Lower lobe of right lung (tissue), 2 donors: ENCODE measurements around the gene AGO1. TPM values are rescaled to one million over a fixed set of nuclear protein-coding genes. Genes with fewer than 3 reads are reported as not detected.
"Not testable (repeated sequence)": the region's sequence is repeated elsewhere in the genome, so short reads cannot be mapped to it uniquely, and the experiment has no call there.

ENCODE experiments used
- ATAC-seq, 2 donors: fragments of 200-7000 bp; cut with Tn5 transposase; one replicate each; pipeline ENCODE4 v1.9.1; 2020 to 2022; ENCODE audit warnings: mild to moderate bottlenecking in 2 of 2, moderate library complexity in 2 of 2
- DNase-seq: peaks from one replicate; pipeline ENCODE4 v3.0.0-alpha.2; 2020
- H3K27ac ChIP-seq: fragments of 200-600 bp; one replicate; pipeline ENCODE4 v1.8.0; 2022
- H3K27me3 ChIP-seq: fragments of 200-600 bp; one replicate; pipeline ENCODE4 v1.8.0; 2022; ENCODE audit warnings: low read depth
- H3K36me3 ChIP-seq: fragments of 200-600 bp; one replicate; pipeline ENCODE4 v1.8.0; 2022; ENCODE audit warnings: mild to moderate bottlenecking
- H3K4me1 ChIP-seq: fragments of 200-600 bp; one replicate; pipeline ENCODE4 v1.8.0; 2022
- H3K4me3 ChIP-seq: fragments of 200-600 bp; one replicate; pipeline ENCODE4 v1.8.0; 2022; ENCODE audit warnings: mild to moderate bottlenecking
- H3K9me3 ChIP-seq: fragments of 200-600 bp; one replicate; pipeline ENCODE4 v1.8.0; 2022
- intact Hi-C: fragments of 100-400 bp; cut with DNase I; formaldehyde crosslinking; loops from one replicate; pipeline ENCODE4 v1.11.0; 2022
- total RNA-seq: library from RNA; stranded (reverse); fragmentation: NEBNext Ultra II Directional; extraction: Animal tissue kit (Norgen Biotek cat#: 25700); gene quantifications from one replicate; pipeline ENCODE4 v1.2.1, GENCODE V29; 2021
- TF ChIP-seq, protein P1 (sequence below): fragments of 200-600 bp; IDR thresholded peaks from one replicate; pipeline ENCODE4 v1.8.0; 2022; ENCODE audit warnings: antibody characterized with exemption, mild to moderate bottlenecking
- donor health status: DM: no; HTN: yes; CAD: no; lungs with severe emphysema.

AGO1 gene
- total RNA-seq, 1 donor from 2014 or later, result 26.9 TPM

DNA sequence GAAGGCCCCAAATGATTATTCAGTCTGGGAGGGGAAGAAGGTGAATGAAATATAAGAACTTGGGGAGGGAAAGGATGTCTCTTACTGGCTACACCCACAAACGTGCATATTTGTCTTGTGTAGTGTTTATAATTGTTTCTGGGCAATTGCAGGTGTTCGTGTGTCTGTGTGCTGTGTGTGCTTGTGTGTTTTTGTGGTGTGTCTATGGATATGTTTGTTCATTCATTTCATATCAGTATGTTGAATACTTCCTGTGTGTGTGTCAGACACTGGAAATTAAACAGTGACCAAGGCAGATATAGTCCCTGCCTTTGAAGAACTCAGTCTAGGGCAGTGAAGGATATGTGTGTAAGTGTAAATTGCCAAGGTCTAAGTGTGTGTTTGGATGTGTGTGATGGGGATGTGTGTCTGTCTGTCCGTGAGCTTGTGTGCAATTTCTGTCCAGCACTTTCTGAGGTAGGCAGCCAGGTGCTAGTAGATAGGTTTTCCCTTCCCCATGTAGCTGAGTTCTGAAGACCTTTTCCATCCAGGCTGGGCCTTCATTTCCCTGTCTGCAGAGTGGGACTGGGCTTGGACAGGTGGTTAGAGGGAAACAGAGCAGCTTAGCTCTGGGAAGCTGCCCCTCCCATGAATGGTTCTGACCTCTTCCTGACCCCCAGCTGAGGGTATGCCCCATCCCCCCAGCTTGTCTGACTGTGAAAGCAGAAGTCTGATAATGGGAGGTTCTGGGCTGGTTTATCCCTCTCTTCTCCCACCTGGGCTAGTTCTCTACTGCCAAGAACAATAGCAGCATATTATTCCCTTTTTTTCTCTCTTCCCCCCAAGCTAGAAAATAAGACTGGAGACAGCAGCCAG, 3.8 kb downstream of the AGO1 start:
- DNase-seq (no peak), ATAC-seq (no peak)
- TF ChIP-seq, protein P1, sequence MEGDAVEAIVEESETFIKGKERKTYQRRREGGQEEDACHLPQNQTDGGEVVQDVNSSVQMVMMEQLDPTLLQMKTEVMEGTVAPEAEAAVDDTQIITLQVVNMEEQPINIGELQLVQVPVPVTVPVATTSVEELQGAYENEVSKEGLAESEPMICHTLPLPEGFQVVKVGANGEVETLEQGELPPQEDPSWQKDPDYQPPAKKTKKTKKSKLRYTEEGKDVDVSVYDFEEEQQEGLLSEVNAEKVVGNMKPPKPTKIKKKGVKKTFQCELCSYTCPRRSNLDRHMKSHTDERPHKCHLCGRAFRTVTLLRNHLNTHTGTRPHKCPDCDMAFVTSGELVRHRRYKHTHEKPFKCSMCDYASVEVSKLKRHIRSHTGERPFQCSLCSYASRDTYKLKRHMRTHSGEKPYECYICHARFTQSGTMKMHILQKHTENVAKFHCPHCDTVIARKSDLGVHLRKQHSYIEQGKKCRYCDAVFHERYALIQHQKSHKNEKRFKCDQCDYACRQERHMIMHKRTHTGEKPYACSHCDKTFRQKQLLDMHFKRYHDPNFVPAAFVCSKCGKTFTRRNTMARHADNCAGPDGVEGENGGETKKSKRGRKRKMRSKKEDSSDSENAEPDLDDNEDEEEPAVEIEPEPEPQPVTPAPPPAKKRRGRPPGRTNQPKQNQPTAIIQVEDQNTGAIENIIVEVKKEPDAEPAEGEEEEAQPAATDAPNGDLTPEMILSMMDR, result no peak
- intact Hi-C loops, result no loop called here
- peaks cover 44% of the 10 kb centered on the region for H3K4me1 ChIP-seq
- H3K9me3 ChIP-seq, result no peaks in the 10 kb centered on the region
- H3K4me3 ChIP-seq, result no peak overlapping the region
- H3K27me3 ChIP-seq, result no peaks in the 10 kb centered on the region
- H3K36me3 ChIP-seq, result peaks cover 35% of the 10 kb centered on the region
- no peak overlapping the region for H3K27ac ChIP-seq

DNA sequence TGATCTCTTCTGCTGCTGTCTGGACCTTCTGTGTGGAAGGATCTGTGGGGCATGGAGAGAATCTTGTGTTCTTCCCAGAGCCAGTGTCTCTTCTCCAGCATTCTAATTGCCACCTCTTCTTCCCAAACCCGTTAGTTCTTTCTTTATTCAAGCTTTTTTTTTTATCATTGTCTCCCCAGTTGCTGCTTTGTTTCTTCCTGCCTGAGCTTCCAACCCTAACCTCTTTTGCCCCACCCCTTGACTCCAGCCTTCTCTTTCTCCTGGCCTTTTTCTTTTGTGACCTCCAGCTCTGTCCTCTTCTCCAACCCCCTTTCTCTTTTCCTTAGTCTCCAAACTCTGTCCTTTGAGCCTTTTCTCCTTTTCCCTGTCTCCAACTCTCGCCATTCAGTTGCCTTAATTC, 4.5 kb downstream of the AGO1 start:
- no peak for ATAC-seq
- Histone ChIP-seq H3K4me1 (peaks cover 42% of the 10 kb centered on the region), H3K4me3 (no peak overlapping the region), H3K27ac (no peak overlapping the region), H3K27me3 (no peaks in the 10 kb centered on the region), H3K36me3 (peaks cover 42% of the 10 kb centered on the region), H3K9me3 (no peaks in the 10 kb centered on the region)
- intact Hi-C loops, result no loop called here
- DNase-seq, result no peak
- TF ChIP-seq, protein P1, result no peak

DNA sequence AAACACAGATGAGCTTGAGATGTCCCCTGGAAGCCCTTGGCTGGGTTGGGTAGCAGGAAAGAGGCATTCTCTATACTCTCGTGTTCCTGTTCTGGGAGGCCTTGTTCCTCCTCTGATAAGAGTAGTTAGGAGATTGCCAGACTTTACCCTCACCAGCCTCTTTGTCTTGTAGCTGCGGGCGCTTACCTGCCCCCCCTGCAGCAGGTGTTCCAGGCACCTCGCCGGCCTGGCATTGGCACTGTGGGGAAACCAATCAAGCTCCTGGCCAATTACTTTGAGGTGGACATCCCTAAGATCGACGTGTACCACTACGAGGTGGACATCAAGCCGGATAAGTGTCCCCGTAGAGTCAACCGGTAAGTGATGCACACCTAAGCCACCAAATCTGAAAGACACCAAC, 5.2 kb downstream of the AGO1 start:
- Histone ChIP-seq H3K27ac (no peak overlapping the region), H3K27me3 (no peaks in the 10 kb centered on the region), H3K36me3 (peaks cover 49% of the 10 kb centered on the region), H3K4me3 (no peak overlapping the region), H3K4me1 (peaks cover 38% of the 10 kb centered on the region), H3K9me3 (no peaks in the 10 kb centered on the region)
- TF ChIP-seq, protein P1, result no peak
- intact Hi-C loops, result no loop called here
- DNase-seq, result no peak
- ATAC-seq, result no peak

DNA sequence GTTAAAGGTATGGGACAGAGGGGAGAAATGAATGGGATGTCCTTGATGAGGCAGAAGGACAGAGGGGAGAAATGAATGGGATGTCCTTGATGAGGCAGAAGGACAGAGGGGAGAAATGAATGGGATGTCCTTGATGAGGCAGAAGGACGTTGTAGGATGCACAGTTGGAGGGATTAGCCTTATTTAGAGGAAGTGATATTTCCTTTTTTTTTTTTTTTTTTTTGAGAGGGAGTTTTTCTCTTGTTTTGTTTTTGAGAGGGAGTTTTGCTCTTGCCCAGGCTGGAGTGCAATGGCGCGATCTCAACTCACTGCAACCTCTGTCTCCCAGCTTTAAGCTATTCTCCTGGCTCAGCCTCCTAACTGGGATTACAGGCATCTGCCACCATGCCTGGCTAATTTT, 6.0 kb downstream of the AGO1 start:
- ATAC-seq, H3K27ac ChIP-seq, H3K4me3 ChIP-seq, H3K27me3 ChIP-seq, intact Hi-C loops, H3K9me3 ChIP-seq, DNase-seq: not testable (repeated sequence)
- Histone ChIP-seq H3K36me3 (peaks cover 57% of the 10 kb centered on the region), H3K4me1 (peaks cover 36% of the 10 kb centered on the region)

DNA sequence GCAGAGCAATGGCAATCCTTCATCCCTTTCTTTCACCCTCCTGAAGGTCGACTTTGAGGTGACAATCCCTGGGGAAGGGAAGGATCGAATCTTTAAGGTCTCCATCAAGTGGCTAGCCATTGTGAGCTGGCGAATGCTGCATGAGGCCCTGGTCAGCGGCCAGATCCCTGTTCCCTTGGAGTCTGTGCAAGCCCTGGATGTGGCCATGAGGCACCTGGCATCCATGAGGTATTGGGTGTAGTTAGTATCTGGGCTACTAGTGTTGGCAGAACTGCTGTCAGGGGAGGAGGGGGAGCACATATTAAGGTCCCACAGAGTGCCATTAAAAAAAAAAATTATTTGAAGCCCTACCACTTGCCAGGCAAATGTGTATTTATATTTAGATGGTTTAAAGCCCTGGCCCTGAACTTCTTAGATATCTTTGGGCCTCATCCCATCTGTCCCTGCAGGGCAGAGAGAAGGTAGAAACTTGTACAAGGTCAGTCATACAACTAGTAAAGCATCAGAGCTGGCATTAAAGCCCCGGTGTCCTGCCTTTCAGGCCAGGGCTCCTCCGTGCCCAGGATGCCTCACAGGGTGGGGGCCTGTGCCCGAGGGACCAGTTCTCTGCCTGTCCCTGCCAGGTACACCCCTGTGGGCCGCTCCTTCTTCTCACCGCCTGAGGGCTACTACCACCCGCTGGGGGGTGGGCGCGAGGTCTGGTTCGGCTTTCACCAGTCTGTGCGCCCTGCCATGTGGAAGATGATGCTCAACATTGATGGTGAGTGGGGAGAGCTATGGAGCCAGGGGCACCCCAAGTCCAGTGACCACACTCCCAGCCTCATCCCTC, 10.3 kb downstream of the AGO1 start:
- no peak overlapping the region for H3K4me3 ChIP-seq
- peaks cover 4% of the 10 kb centered on the region for H3K4me1 ChIP-seq
- DNase-seq (no peak), ATAC-seq (peak in 1 of 2 donors; percentile 29)
- intact Hi-C loops, result no loop called here
- no peaks in the 10 kb centered on the region for H3K27me3 ChIP-seq
- no peak overlapping the region for H3K27ac ChIP-seq
- peaks cover 97% of the 10 kb centered on the region for H3K36me3 ChIP-seq
- TF ChIP-seq, protein P1, result no peak
- H3K9me3 ChIP-seq, result no peaks in the 10 kb centered on the region
